ENCODE results near the gene CABCOCO1. TPM values are rescaled to one million over a fixed set of nuclear protein-coding genes. Genes with fewer than 3 reads are reported as not detected.

Gene CABCOCO1, protein sequence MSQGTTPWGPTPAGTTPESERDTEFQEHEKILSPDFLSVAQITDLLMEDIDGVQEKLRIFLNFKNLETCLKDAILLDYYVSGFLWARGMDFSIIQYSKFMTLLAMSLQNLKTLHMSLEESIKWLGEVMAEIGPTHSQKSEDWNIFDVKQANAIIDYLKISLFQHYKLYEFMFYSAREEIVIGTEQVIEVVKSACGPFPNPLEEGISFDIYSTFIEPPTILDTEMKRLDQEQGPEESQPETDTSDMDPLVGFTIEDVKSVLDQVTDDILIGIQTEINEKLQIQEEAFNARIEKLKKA
- total RNA-seq = 1 to 10 TPM in 3 of 4 donors, under 1 TPM in 1; 0.94 to 1.6 (median 1.3) TPM

DNA sequence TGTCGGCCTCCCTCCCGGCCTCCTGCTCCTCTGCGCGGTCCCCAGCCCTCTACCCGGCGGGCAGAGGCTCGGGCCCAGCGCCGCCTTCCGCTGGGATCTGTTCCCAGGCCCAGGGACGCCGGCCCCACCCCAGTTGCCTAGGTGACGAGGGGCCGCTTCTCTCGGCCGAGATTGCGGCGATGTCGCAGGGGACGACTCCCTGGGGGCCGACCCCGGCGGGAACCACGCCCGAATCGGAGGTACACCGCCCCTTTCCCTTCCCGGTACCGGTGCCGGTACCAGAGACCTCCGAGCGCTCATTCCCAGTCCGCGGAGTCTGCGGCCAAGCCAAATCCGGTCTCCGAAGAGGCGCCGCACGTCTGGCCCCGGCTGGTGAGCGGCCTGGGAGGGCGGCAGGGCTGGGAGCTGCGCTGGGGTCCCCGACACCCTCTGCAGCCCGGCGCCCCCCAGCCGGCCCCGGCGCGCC lies at the start of gene CABCOCO1:
Gene CABCOCO1, plus strand, starts transcription at position 136 of the 466 bp plus-strand sequence. Its CDS starts 44 bp downstream, at position 180.
- peak within 1 kb of the TSS; percentile 30 to 85 (median 80) for H3K27ac ChIP-seq
- no peak for TF ChIP-seq EP300 (IDR thresholded peaks at IDR 0.05)
- TF ChIP-seq, protein P1, sequence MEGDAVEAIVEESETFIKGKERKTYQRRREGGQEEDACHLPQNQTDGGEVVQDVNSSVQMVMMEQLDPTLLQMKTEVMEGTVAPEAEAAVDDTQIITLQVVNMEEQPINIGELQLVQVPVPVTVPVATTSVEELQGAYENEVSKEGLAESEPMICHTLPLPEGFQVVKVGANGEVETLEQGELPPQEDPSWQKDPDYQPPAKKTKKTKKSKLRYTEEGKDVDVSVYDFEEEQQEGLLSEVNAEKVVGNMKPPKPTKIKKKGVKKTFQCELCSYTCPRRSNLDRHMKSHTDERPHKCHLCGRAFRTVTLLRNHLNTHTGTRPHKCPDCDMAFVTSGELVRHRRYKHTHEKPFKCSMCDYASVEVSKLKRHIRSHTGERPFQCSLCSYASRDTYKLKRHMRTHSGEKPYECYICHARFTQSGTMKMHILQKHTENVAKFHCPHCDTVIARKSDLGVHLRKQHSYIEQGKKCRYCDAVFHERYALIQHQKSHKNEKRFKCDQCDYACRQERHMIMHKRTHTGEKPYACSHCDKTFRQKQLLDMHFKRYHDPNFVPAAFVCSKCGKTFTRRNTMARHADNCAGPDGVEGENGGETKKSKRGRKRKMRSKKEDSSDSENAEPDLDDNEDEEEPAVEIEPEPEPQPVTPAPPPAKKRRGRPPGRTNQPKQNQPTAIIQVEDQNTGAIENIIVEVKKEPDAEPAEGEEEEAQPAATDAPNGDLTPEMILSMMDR (IDR thresholded peaks at IDR 0.05) = peak in 1 of 4 experiments; percentile 39
- no peak for TF ChIP-seq POLR2AphosphoS5 (IDR thresholded peaks at IDR 0.05)
- no peak for TF ChIP-seq POLR2A (IDR thresholded peaks at IDR 0.05)
- H3K9me3 ChIP-seq = no peaks in the 10 kb centered on the region
- H3K4me1 ChIP-seq = peaks cover 0 to 16% (median 0%) of the 10 kb centered on the region in 3 donors
- ATAC-seq = peak; percentile 92
- H3K27me3 ChIP-seq = no peaks in the 10 kb centered on the region
- H3K36me3 ChIP-seq = no peaks in the 10 kb centered on the region
- WGBS, 2 donors (ENCODE audit: low coverage in 1 of 2) = 0% methylated on average over 5 of the region's 51 CpGs; no CpG with 5 or more reads in 1 of the 2 donors
- peak within 1 kb of the TSS; percentile 62 to 70 for H3K4me3 ChIP-seq

DNA sequence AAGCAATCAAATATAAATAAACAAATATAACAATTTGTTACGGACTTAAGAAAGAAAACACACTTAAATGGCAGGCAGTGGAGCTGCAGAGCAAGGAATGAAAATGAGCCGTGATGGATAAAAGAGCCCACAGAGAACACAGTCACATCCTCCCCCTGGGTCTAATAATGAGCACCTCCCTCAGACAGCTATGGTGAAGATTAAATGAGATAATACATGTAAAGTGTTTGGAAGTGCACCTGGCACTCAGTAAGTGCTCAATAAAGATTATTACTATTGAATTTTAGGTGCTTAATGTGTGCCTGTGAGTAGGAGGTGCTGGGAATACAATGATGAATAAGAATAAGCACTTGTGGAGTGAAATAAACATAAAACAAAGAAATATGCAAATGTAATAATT lies 49.1 kb upstream of the CABCOCO1 start:
- Histone ChIP-seq H3K27me3 (no peaks in the 10 kb centered on the region), H3K4me1 (peaks cover 0 to 11% (median 0%) of the 10 kb centered on the region in 3 donors), H3K4me3 (no peak overlapping the region), H3K27ac (no peak overlapping the region), H3K36me3 (no peaks in the 10 kb centered on the region), H3K9me3 (no peaks in the 10 kb centered on the region)
- WGBS, 2 donors (ENCODE audit: low coverage in 1 of 2) = 92 to 97% methylated on average over 2 of the region's 2 CpGs
- TF ChIP-seq, protein P1 (IDR thresholded peaks at IDR 0.05) = no peak
- TF ChIP-seq POLR2AphosphoS5 (IDR thresholded peaks at IDR 0.05) (no peak), POLR2A (IDR thresholded peaks at IDR 0.05) (no peak), EP300 (IDR thresholded peaks at IDR 0.05) (no peak)
- ATAC-seq = no peak

DNA sequence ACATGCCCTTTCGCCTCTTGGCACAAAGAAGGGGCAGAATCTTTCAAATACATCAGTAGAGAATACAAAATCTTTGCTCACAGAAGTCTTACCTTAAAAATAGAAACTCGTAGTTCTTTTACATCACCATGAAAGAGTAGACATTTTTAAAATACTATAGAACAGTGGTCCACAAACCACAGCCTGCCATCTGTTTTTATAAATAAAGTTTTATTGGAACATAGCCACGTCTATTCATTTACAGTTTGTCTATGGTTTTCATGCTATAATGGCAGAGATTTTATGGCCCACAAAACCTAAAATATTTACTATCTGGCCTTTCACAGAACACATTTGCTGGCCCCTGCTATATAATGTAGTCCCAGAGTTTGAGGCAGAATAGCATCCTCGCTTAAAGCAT lies 46.1 kb upstream of the CABCOCO1 start:
- no peaks in the 10 kb centered on the region for H3K27me3 ChIP-seq
- no peak overlapping the region for H3K27ac ChIP-seq
- H3K36me3 ChIP-seq = no peaks in the 10 kb centered on the region
- TF ChIP-seq POLR2AphosphoS5 (IDR thresholded peaks at IDR 0.05) (no peak), POLR2A (IDR thresholded peaks at IDR 0.05) (no peak), EP300 (IDR thresholded peaks at IDR 0.05) (no peak)
- TF ChIP-seq, protein P1 (IDR thresholded peaks at IDR 0.05) = no peak
- H3K4me1 ChIP-seq = peaks cover 0 to 10% (median 0%) of the 10 kb centered on the region in 3 donors
- no peak overlapping the region for H3K4me3 ChIP-seq
- no peak for ATAC-seq
- no peaks in the 10 kb centered on the region for H3K9me3 ChIP-seq
- WGBS, 2 donors (ENCODE audit: low coverage in 1 of 2) = 77 to 81% methylated on average over 3 to 4 of the region's 4 CpGs

DNA sequence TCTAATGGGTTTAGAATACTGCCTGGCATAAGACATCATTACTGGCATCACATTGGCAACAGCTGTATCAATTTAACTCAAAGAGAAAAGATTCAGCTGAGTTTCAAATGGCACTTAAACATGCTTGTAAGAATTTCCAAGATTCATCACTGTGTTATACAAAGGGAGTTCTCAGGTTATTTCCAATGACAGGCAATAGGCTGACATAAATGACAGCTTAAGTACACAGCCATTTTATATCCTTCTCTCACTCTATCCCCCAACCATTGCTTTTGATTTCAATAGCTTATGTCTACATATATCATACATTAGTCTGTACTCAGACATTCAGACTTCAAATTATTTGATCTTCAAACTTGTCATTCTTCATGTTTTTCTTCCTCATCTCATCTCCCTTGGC lies 45.5 kb upstream of the CABCOCO1 start:
- TF ChIP-seq POLR2A (IDR thresholded peaks at IDR 0.05) = no peak
- TF ChIP-seq, protein P1 (IDR thresholded peaks at IDR 0.05) = no peak
- no peak for TF ChIP-seq EP300 (IDR thresholded peaks at IDR 0.05)
- TF ChIP-seq POLR2AphosphoS5 (IDR thresholded peaks at IDR 0.05) = no peak
- H3K27ac ChIP-seq = no peak overlapping the region
- no peak for ATAC-seq
- no peaks in the 10 kb centered on the region for H3K36me3 ChIP-seq
- H3K4me3 ChIP-seq = no peak overlapping the region
- peaks cover 0 to 5% (median 0%) of the 10 kb centered on the region in 3 donors for H3K4me1 ChIP-seq
- H3K27me3 ChIP-seq = no peaks in the 10 kb centered on the region
- H3K9me3 ChIP-seq = no peaks in the 10 kb centered on the region

DNA sequence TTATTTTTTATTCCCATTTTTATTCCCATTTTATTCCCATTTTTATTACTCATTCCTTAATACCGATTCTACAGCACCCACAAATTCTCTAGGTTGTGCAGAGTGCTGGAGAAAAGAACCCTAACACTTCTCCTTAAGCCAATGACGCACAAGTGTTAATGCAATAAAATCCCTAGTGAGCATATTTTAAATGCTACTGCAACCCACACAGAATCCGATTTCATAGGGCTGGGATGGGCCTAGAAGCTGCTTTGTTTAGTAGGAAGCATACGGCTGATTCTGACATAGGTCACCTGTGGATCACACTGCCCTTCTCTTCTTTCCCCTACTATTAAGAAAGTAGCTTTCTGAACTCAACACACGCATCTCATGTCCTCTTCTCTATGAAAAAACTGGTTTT lies 45.1 kb upstream of the CABCOCO1 start:
- TF ChIP-seq, protein P1 (IDR thresholded peaks at IDR 0.05) = no peak
- TF ChIP-seq EP300 (IDR thresholded peaks at IDR 0.05) (no peak), POLR2AphosphoS5 (IDR thresholded peaks at IDR 0.05) (no peak), POLR2A (IDR thresholded peaks at IDR 0.05) (no peak)
- H3K27ac ChIP-seq = no peak overlapping the region
- H3K36me3 ChIP-seq = no peaks in the 10 kb centered on the region
- peaks cover 0 to 1% (median 0%) of the 10 kb centered on the region in 3 donors for H3K4me1 ChIP-seq
- no peak for ATAC-seq
- WGBS, 2 donors (ENCODE audit: low coverage in 1 of 2) = 85 to 86% methylated on average over 5 of the region's 5 CpGs
- no peaks in the 10 kb centered on the region for H3K9me3 ChIP-seq
- no peak overlapping the region for H3K4me3 ChIP-seq
- H3K27me3 ChIP-seq = no peaks in the 10 kb centered on the region

Measured in gastroesophageal sphincter (tissue), 4 donors.